DLD1 (cell line): ENCODE measurements around the gene TMC5.

ENCODE experiments used
- in situ Hi-C: cut with HindIII; loops from 2 replicates; pipeline ENCODE4 v1.10.0; 2017; ENCODE audit warnings: low sequenced_read_pairs

Gene TMC5

GRCh38 chr16:19446300-19446846 is 28.7 kb downstream of the TMC5 start:
- in situ Hi-C loops, result no loop called here

GRCh38 chr16:19446886-19447285 is 29.2 kb downstream of the TMC5 start:
- in situ Hi-C loops, result no loop called here

- in situ Hi-C loops, result no loop called here
Observed at GRCh38 chr16:19450186-19450585, 32.5 kb downstream of the TMC5 start.

GRCh38 chr16:19458722-19459379 is 41.2 kb downstream of the TMC5 start:
- in situ Hi-C loops, result no loop called here

GRCh38 chr16:19460397-19460796 is 42.7 kb downstream of the TMC5 start:
- in situ Hi-C loops, result no loop called here

- in situ Hi-C loops, result no loop called here
Observed at GRCh38 chr16:19463468-19464315, 46.0 kb downstream of the TMC5 start.

- in situ Hi-C loops, result no loop called here
Observed at GRCh38 chr16:19468300-19468699, 50.6 kb downstream of the TMC5 start.

- in situ Hi-C loops, result no loop called here
Observed at GRCh38 chr16:19472482-19472881, 54.8 kb downstream of the TMC5 start.

GRCh38 chr16:19474617-19475016 is 56.9 kb downstream of the TMC5 start:
- in situ Hi-C loops, result no loop called here

GRCh38 chr16:19478505-19478904 is 60.8 kb downstream of the TMC5 start:
- in situ Hi-C loops, result no loop called here

- in situ Hi-C loops, result no loop called here
Observed at GRCh38 chr16:19479302-19479721, 61.6 kb downstream of the TMC5 start.

- in situ Hi-C loops, result no loop called here
Observed at GRCh38 chr16:19481296-19481695, 63.6 kb downstream of the TMC5 start.

GRCh38 chr16:19481769-19482168 is 64.1 kb downstream of the TMC5 start:
- in situ Hi-C loops, result no loop called here

GRCh38 chr16:19482291-19482690 is 64.6 kb downstream of the TMC5 start:
- in situ Hi-C loops, result no loop called here

- in situ Hi-C loops, result no loop called here
Observed at GRCh38 chr16:19484096-19484495, 66.4 kb downstream of the TMC5 start.

- in situ Hi-C loops, result no loop called here
Observed at GRCh38 chr16:19485611-19486010, 67.9 kb downstream of the TMC5 start.

- in situ Hi-C loops, result no loop called here
Observed at GRCh38 chr16:19486051-19486450, 68.4 kb downstream of the TMC5 start.

- in situ Hi-C loops, result no loop called here
Observed at GRCh38 chr16:19486750-19487325, 69.2 kb downstream of the TMC5 start.

- in situ Hi-C loops, result no loop called here
Observed at GRCh38 chr16:19488213-19488640, 70.5 kb downstream of the TMC5 start.

GRCh38 chr16:19490619-19491018 is 72.9 kb downstream of the TMC5 start:
- in situ Hi-C loops, result no loop called here

GRCh38 chr16:19497176-19497575 is 79.5 kb downstream of the TMC5 start:
- in situ Hi-C loops, result no loop called here

GRCh38 chr16:19499006-19499405 is 81.3 kb downstream of the TMC5 start:
- in situ Hi-C loops, result no loop called here
